Femur (tissue), 1 donor: ENCODE data around the gene SERPINA7.
"Not testable (repeated sequence)": the region's sequence is repeated elsewhere in the genome, so short reads cannot be mapped to it uniquely, and the experiment has no call there.

Source experiments
- DNase-seq: peaks from one replicate; pipeline ENCODE4 v3.0.0-alpha.2; 2017

The SERPINA7 gene

GRCh38 chrX:106038625-106039024, at the start of gene SERPINA7:
Gene SERPINA7 (minus strand): TSS chrX:106038727. CDS start chrX:106037058, 1,669 bp downstream.
- DNase-seq: no peak

GRCh38 chrX:106069048-106069447, 30.5 kb upstream of the SERPINA7 start:
- DNase-seq: no peak

- DNase-seq: no peak
These were observed 11.5 kb upstream of the SERPINA7 start for GRCh38 chrX:106050054-106050453.

- DNase-seq: no peak
These were observed 3.8 kb upstream of the SERPINA7 start for GRCh38 chrX:106042296-106042695.

- no peak for DNase-seq
These were observed 2.3 kb upstream of the SERPINA7 start for GRCh38 chrX:106040861-106041260.

- no peak for DNase-seq
These were observed 1.4 kb upstream of the SERPINA7 start for GRCh38 chrX:106039920-106040319.

- DNase-seq: no peak
These were observed 573 bp downstream of the SERPINA7 start for GRCh38 chrX:106037835-106038473.

GRCh38 chrX:106036716-106037115, 1.8 kb downstream of the SERPINA7 start:
- DNase-seq: no peak

- no peak for DNase-seq
These were observed 3.5 kb downstream of the SERPINA7 start for GRCh38 chrX:106035064-106035463.

- DNase-seq: no peak
These were observed 14.6 kb downstream of the SERPINA7 start for GRCh38 chrX:106023947-106024346.

- DNase-seq: no peak
These were observed 16.3 kb downstream of the SERPINA7 start for GRCh38 chrX:106022238-106022637.

- DNase-seq: no peak
These were observed 24.3 kb downstream of the SERPINA7 start for GRCh38 chrX:106014119-106014775.

- DNase-seq: no peak
These were observed 29.4 kb downstream of the SERPINA7 start for GRCh38 chrX:106009145-106009544.

- no peak for DNase-seq
These were observed 30.7 kb downstream of the SERPINA7 start for GRCh38 chrX:106007815-106008214.

GRCh38 chrX:106005684-106006083, 32.8 kb downstream of the SERPINA7 start:
- DNase-seq: no peak

GRCh38 chrX:106000609-106001008, 37.9 kb downstream of the SERPINA7 start:
- DNase-seq: not testable (repeated sequence)

GRCh38 chrX:106000203-106000602, 38.3 kb downstream of the SERPINA7 start:
- no peak for DNase-seq

GRCh38 chrX:105999294-105999693, 39.2 kb downstream of the SERPINA7 start:
- no peak for DNase-seq

GRCh38 chrX:105988487-105988886, 50.0 kb downstream of the SERPINA7 start:
- not testable (repeated sequence) for DNase-seq
